Activated naive CD4-positive, alpha-beta T cell treated with anti-CD3 and anti-CD28 coated beads, Interleukin-2, amount 50 U/mL, for 16 hours (primary cell): ENCODE data around the gene USP10.
A peak's percentile ranks its signal among the peaks of the same experiment; 100 is the strongest.

Experiments
- DNase-seq: peaks from one replicate; pipeline ENCODE4 v3.0.0-alpha.2; 2020

Gene USP10

GRCh38 chr16:84699712-84700445 is at the start of gene USP10:
Gene USP10, plus strand, starts transcription at chr16:84700000. Its CDS starts 91 bp downstream, at chr16:84700091.
- peak; percentile 84 for DNase-seq

GRCh38 chr16:84650062-84650991 is 49.5 kb upstream of the USP10 start:
- no peak for DNase-seq

- DNase-seq, result no peak
These were observed 47.2 kb upstream of the USP10 start for GRCh38 chr16:84652566-84652965.

- DNase-seq, result no peak
These were observed 45.6 kb upstream of the USP10 start for GRCh38 chr16:84654238-84654637.

GRCh38 chr16:84654998-84655397 is 44.8 kb upstream of the USP10 start:
- DNase-seq, result no peak

GRCh38 chr16:84656649-84657048 is 43.2 kb upstream of the USP10 start:
- no peak for DNase-seq

- DNase-seq, result no peak
These were observed 42.5 kb upstream of the USP10 start for GRCh38 chr16:84657229-84657837.

GRCh38 chr16:84658690-84659089 is 41.1 kb upstream of the USP10 start:
- no peak for DNase-seq

GRCh38 chr16:84659656-84660300 is 40.0 kb upstream of the USP10 start:
- DNase-seq, result no peak

GRCh38 chr16:84660973-84661372 is 38.8 kb upstream of the USP10 start:
- no peak for DNase-seq

- no peak for DNase-seq
These were observed 38.3 kb upstream of the USP10 start for GRCh38 chr16:84661418-84662060.

- no peak for DNase-seq
These were observed 37.3 kb upstream of the USP10 start for GRCh38 chr16:84662471-84662870.

GRCh38 chr16:84663433-84664101 is 36.2 kb upstream of the USP10 start:
- DNase-seq, result no peak

GRCh38 chr16:84665359-84665758 is 34.4 kb upstream of the USP10 start:
- DNase-seq, result no peak

GRCh38 chr16:84665843-84666242 is 34.0 kb upstream of the USP10 start:
- DNase-seq, result no peak

GRCh38 chr16:84667600-84668309 is 32.0 kb upstream of the USP10 start:
- DNase-seq, result no peak

- DNase-seq, result no peak
These were observed 29.7 kb upstream of the USP10 start for GRCh38 chr16:84670063-84670462.

- peak; percentile 82 for DNase-seq
These were observed 27.3 kb upstream of the USP10 start for GRCh38 chr16:84672276-84673202.

GRCh38 chr16:84673203-84673535 is 26.6 kb upstream of the USP10 start:
- no peak for DNase-seq

GRCh38 chr16:84673561-84673960 is 26.2 kb upstream of the USP10 start:
- no peak for DNase-seq
